ENCODE measurements around the gene PDZD2. TPM values are rescaled to one million over a fixed set of nuclear protein-coding genes. Genes with fewer than 3 reads are reported as not detected.
A peak's percentile ranks its signal among the peaks of the same experiment; 100 is the strongest.

PDZD2 gene
- total RNA-seq, 2 donors from 2014 or later = 6.6 to 14.6 TPM

- peaks cover 85% of the 10 kb centered on the region for H3K36me3 ChIP-seq (ENCODE audit: control insufficient read depth, insufficient read depth, low read length)
- Mint-ChIP-seq H3K36me3 (ENCODE audit: low read depth) (peaks cover 49% of the 10 kb centered on the region), H3K4me3 (no peak overlapping the region), H3K27me3 (ENCODE audit: insufficient read depth) (no peaks in the 10 kb centered on the region), H3K27ac (no peak overlapping the region), H3K4me1 (peaks cover 18% of the 10 kb centered on the region), H3K9me3 (no peaks in the 10 kb centered on the region)
- no peaks in the 10 kb centered on the region for H3K4me1 ChIP-seq (ENCODE audit: control insufficient read depth, insufficient read depth, low read length)
- no peak for DNase-seq
- H3K27me3 ChIP-seq (ENCODE audit: control insufficient read depth, insufficient read depth, low read length, poor library complexity, severe bottlenecking) = no peaks in the 10 kb centered on the region
- TF ChIP-seq CTCF (conservative IDR thresholded peaks at IDR 0.05) = no peak
- H3K9ac ChIP-seq (ENCODE audit: extremely low read depth, low read length, poor library complexity, severe bottlenecking) = no peak overlapping the region
- no peaks in the 10 kb centered on the region for H3K9me3 ChIP-seq (ENCODE audit: control insufficient read depth, low read length)
- 100% methylated on average over 1 of the region's 1 CpG; no CpG with 5 or more reads in 1 of the 2 experiments for WGBS, 2 experiments (ENCODE audit: insufficient coverage in 1 of 2, insufficient read length in 1 of 2)
- no peak overlapping the region for H3K27ac ChIP-seq (ENCODE audit: low read depth, low read length)
- no peak overlapping the region for H3K4me3 ChIP-seq (ENCODE audit: low read length)
Observed at GRCh38 chr5:32131604-32132003, 492.7 kb downstream of the PDZD2 start.

GRCh38 chr5:32132757-32133156 is 493.8 kb downstream of the PDZD2 start:
- H3K27me3 Mint-ChIP-seq (ENCODE audit: insufficient read depth) = no peaks in the 10 kb centered on the region
- no peaks in the 10 kb centered on the region for H3K4me1 ChIP-seq (ENCODE audit: control insufficient read depth, insufficient read depth, low read length)
- peaks cover 47% of the 10 kb centered on the region for H3K36me3 Mint-ChIP-seq (ENCODE audit: low read depth)
- no peaks in the 10 kb centered on the region for H3K27me3 ChIP-seq (ENCODE audit: control insufficient read depth, insufficient read depth, low read length, poor library complexity, severe bottlenecking)
- H3K4me3 ChIP-seq (ENCODE audit: low read length) = no peak overlapping the region
- no peaks in the 10 kb centered on the region for H3K9me3 ChIP-seq (ENCODE audit: control insufficient read depth, low read length)
- no peak for TF ChIP-seq CTCF (conservative IDR thresholded peaks at IDR 0.05)
- H3K36me3 ChIP-seq (ENCODE audit: control insufficient read depth, insufficient read depth, low read length) = peaks cover 77% of the 10 kb centered on the region
- H3K27ac ChIP-seq (ENCODE audit: low read depth, low read length) = no peak overlapping the region
- DNase-seq = no peak
- no peak overlapping the region for H3K4me3 Mint-ChIP-seq
- H3K9ac ChIP-seq (ENCODE audit: extremely low read depth, low read length, poor library complexity, severe bottlenecking) = no peak overlapping the region
- no peaks in the 10 kb centered on the region for H3K9me3 Mint-ChIP-seq
- peaks cover 15% of the 10 kb centered on the region for H3K4me1 Mint-ChIP-seq
- H3K27ac Mint-ChIP-seq = peak overlapping the region; percentile 22

GRCh38 chr5:32135086-32135485 is 496.2 kb downstream of the PDZD2 start:
- Histone ChIP-seq H3K4me3 (ENCODE audit: low read length) (no peak overlapping the region), H3K27me3 (ENCODE audit: control insufficient read depth, insufficient read depth, low read length, poor library complexity, severe bottlenecking) (no peaks in the 10 kb centered on the region), H3K4me1 (ENCODE audit: control insufficient read depth, insufficient read depth, low read length) (no peaks in the 10 kb centered on the region), H3K36me3 (ENCODE audit: control insufficient read depth, insufficient read depth, low read length) (peaks cover 74% of the 10 kb centered on the region), H3K27ac (ENCODE audit: low read depth, low read length) (no peak overlapping the region), H3K9me3 (ENCODE audit: control insufficient read depth, low read length) (no peaks in the 10 kb centered on the region), H3K9ac (ENCODE audit: extremely low read depth, low read length, poor library complexity, severe bottlenecking) (no peak overlapping the region)
- Mint-ChIP-seq H3K36me3 (ENCODE audit: low read depth) (peaks cover 51% of the 10 kb centered on the region), H3K27ac (peak overlapping the region; percentile 16), H3K9me3 (no peaks in the 10 kb centered on the region), H3K4me3 (no peak overlapping the region), H3K27me3 (ENCODE audit: insufficient read depth) (no peaks in the 10 kb centered on the region), H3K4me1 (peaks cover 7% of the 10 kb centered on the region)
- no peak for DNase-seq
- TF ChIP-seq CTCF (conservative IDR thresholded peaks at IDR 0.05) = no peak
- 100% methylated on average over 1 of the region's 1 CpG; no CpG with 5 or more reads in 1 of the 2 experiments for WGBS, 2 experiments (ENCODE audit: insufficient coverage in 1 of 2, insufficient read length in 1 of 2)
